K562 (cell line): ENCODE data around the gene TMEM143. TPM values are rescaled to one million over a fixed set of nuclear protein-coding genes. Genes with fewer than 3 reads are reported as not detected.

Source experiments
- ATAC-seq: fragments of 200-7000 bp; cut with Tn5 transposase; 3 replicates; pipeline ENCODE4 v1.9.1; 2020; ENCODE audit warnings: moderate library complexity
- BruUV-seq: library from RNA; stranded (reverse); fragments of 400-500 nt; replicated peaks from 2 replicates; lab custom pipeline; 2021; lab: Mats Ljungman, UMichigan
- CTCF ChIA-PET: fragments of 300-600 bp; formaldehyde crosslinking; extraction: SDS; loops from one replicate; lab custom pipeline; 2021; ENCODE audit warnings: low intra/inter-chr PET ratio; lab: Yijun Ruan, JAX
- POLR2A ChIA-PET: fragments of 300-600, 350-650 bp; sonication (Branson Sonifier 250); formaldehyde crosslinking; extraction: SDS; loops from one replicate; lab custom pipeline; 2021; ENCODE audit warnings: antibody characterized with exemption, inconsistent platforms; lab: Yijun Ruan, JAX
- DNase-seq, 4 experiments: peaks; one replicate each; pipeline versions ENCODE4 v3.0.0 to v3.0.0-alpha.2; 2011 to 2018; ENCODE audit warnings: low spot score in 3 of 4, mixed read lengths in 3 of 4; ENCODE audit errors: extremely low read depth in 1 of 4
- FAIRE-seq: peaks from 2 replicates; lab custom pipeline; 2011; peaks lifted over from hg19 to GRCh38; lab: Jason Lieb, UNC
- H2AFZ ChIP-seq: 2 replicates; pipeline ENCODE4 v1.6.0; 2011; ENCODE audit warnings: low read depth, low read length, control low read depth, inconsistent platforms
- H3K27ac ChIP-seq: fragments of 200-600 bp; 3 replicates; pipeline ENCODE4 v1.8.0; 2011; ENCODE audit warnings: low read depth, mild to moderate bottlenecking, control low read depth, inconsistent platforms, low read length, moderate library complexity, mixed read lengths; ENCODE audit errors: extremely low read depth
- H3K27me3 ChIP-seq, 2 experiments: fragments of 300-600 bp in 1 of 2; 2 replicates in 1 of 2; 3 replicates in 1 of 2; pipeline versions ENCODE4 v1.6.0 to v1.8.0; 2011; ENCODE audit warnings: inconsistent platforms in 2 of 2, low read length in 2 of 2, mild to moderate bottlenecking in 1 of 2, mixed read lengths in 1 of 2, moderate library complexity in 1 of 2; ENCODE audit not compliant: control insufficient read depth in 2 of 2, insufficient read depth in 2 of 2
- H3K36me3 ChIP-seq: fragments of 300-600 bp; 3 replicates; pipeline ENCODE4 v1.8.0; 2011; ENCODE audit warnings: mild to moderate bottlenecking, low read length, inconsistent platforms; ENCODE audit not compliant: control insufficient read depth, insufficient read depth
- H3K4me1 ChIP-seq, 2 experiments: fragments of 200-600 bp in 1 of 2; replicated peaks in 1 of 2; 2 replicates in 1 of 2; 3 replicates in 1 of 2; pipeline versions ENCODE4 v1.5.1 to v1.8.0; 2011; ENCODE audit warnings: inconsistent platforms in 2 of 2, low read length in 2 of 2, mild to moderate bottlenecking in 1 of 2, mixed read lengths in 1 of 2, moderate library complexity in 1 of 2; ENCODE audit not compliant: control insufficient read depth in 2 of 2, insufficient read depth in 2 of 2
- H3K4me2 ChIP-seq: 2 replicates; pipeline ENCODE4 v1.6.1; 2011; ENCODE audit warnings: low read length, control low read depth, inconsistent platforms, mixed read lengths; ENCODE audit not compliant: insufficient read depth
- H3K4me3 ChIP-seq: fragments of 200-600 bp; sonication (generic), shearing (Covaris generic); 2 replicates; pipeline ENCODE4 v1.5.1; 2016; ENCODE audit warnings: control low read depth, inconsistent platforms
- H3K79me2 ChIP-seq: fragments of 200-600 bp; 3 replicates; pipeline ENCODE4 v1.8.0; 2011; ENCODE audit warnings: low read length, inconsistent platforms; ENCODE audit not compliant: control insufficient read depth, insufficient read depth
- H3K9ac ChIP-seq, 2 experiments: 2 replicates each; pipeline versions ENCODE4 v1.6.0 to v1.6.1; 2011; ENCODE audit warnings: low read depth in 2 of 2, low read length in 2 of 2, control low read depth in 1 of 2, inconsistent platforms in 1 of 2, mild to moderate bottlenecking in 1 of 2, mixed read lengths in 1 of 2; ENCODE audit not compliant: insufficient read depth in 1 of 2
- H3K9me1 ChIP-seq: one replicate; pipeline ENCODE4 v1.6.0; 2011; ENCODE audit warnings: inconsistent platforms, mild to moderate bottlenecking, low read length, moderate library complexity; ENCODE audit not compliant: control insufficient read depth, insufficient read depth
- H3K9me3 ChIP-seq: replicated peaks from 2 replicates; pipeline ENCODE4 v1.5.1; 2011; ENCODE audit warnings: low read depth, low read length, inconsistent platforms; ENCODE audit not compliant: control insufficient read depth, insufficient read depth
- H4K20me1 ChIP-seq: replicated peaks from 2 replicates; pipeline ENCODE4 v1.6.1; 2011; ENCODE audit warnings: low read length, inconsistent platforms, mixed read lengths; ENCODE audit not compliant: control insufficient read depth, insufficient read depth
- BRD4 ChIP-seq: fragments of 200-600 bp; sonication (generic); IDR thresholded peaks from 2 replicates; pipeline ENCODE4 v1.6.1; 2017; ENCODE audit warnings: inconsistent platforms
- DIDO1 ChIP-seq: fragments of 450-650 bp; IDR thresholded peaks from 2 replicates; pipeline ENCODE4 v1.6.1; 2016; ENCODE audit warnings: low read depth, missing biosample characterization, missing genetic modification characterization
- DPF2 ChIP-seq: fragments of 450-650 bp; IDR thresholded peaks from 2 replicates; pipeline ENCODE4 v1.6.1; 2016
- EP300 ChIP-seq: IDR thresholded peaks from 2 replicates; pipeline ENCODE4 v1.6.1; 2012; ENCODE audit warnings: low read length, improper control_type of control experiment
- HNRNPK ChIP-seq: fragments of 200-400 bp; formaldehyde crosslinking; IDR thresholded peaks from one replicate; pipeline ENCODE4 v1.6.1; 2018; ENCODE audit warnings: mild to moderate bottlenecking, low read depth, low read length; ENCODE audit not compliant: poor library complexity, severe bottlenecking
- MIER1 ChIP-seq: fragments of 450-650 bp; IDR thresholded peaks from 2 replicates; pipeline ENCODE4 v1.6.1; 2016; ENCODE audit warnings: antibody characterized with exemption, mild to moderate bottlenecking, low read depth
- POLR3G ChIP-seq: IDR thresholded peaks from 2 replicates; pipeline ENCODE4 v1.6.1; 2011; ENCODE audit not compliant: insufficient read length, insufficient replicate concordance; ENCODE audit errors: extremely low read depth
- SAFB ChIP-seq: fragments of 200-400 bp; formaldehyde crosslinking; IDR thresholded peaks from 2 replicates; pipeline ENCODE4 v1.6.1; 2017; ENCODE audit warnings: low read depth, low read length, borderline replicate concordance
- TAL1 ChIP-seq: fragments of 450-650 bp; IDR thresholded peaks from 2 replicates; pipeline ENCODE4 v1.6.1; 2016; ENCODE audit warnings: mild to moderate bottlenecking
- TSC22D4 ChIP-seq: fragments of 450-650 bp; IDR thresholded peaks from 2 replicates; pipeline ENCODE4 v1.6.1; 2016; ENCODE audit warnings: missing genetic modification characterization, missing biosample characterization, control low read depth
- ZBTB7A ChIP-seq: IDR thresholded peaks from 2 replicates; pipeline ENCODE4 v1.6.1; 2011; ENCODE audit warnings: low read depth, mild to moderate bottlenecking, low read length, moderate library complexity, borderline replicate concordance; ENCODE audit not compliant: control insufficient read depth
- ZNF212 ChIP-seq: fragments of 450-650 bp; formaldehyde crosslinking; IDR thresholded peaks from 2 replicates; pipeline ENCODE4 v1.4.0; 2020; ENCODE audit warnings: mild to moderate bottlenecking
- ZNF263 ChIP-seq: sonication (generic); formaldehyde crosslinking; IDR thresholded peaks from 2 replicates; pipeline ENCODE4 v1.8.0; 2022; ENCODE audit warnings: mild to moderate bottlenecking, missing genetic modification reagents, borderline replicate concordance
- ZNF551 ChIP-seq: fragments of 250-450 bp; sonication (Bioruptor Pico); IDR thresholded peaks from 2 replicates; pipeline ENCODE4 v1.5.0; 2021; ENCODE audit warnings: mild to moderate bottlenecking, moderate library complexity
- WGBS: fragments of 100-300 bp; shearing (Covaris generic); methylation state at CpG from one replicate; pipeline ENCODE4 v1.1.6; 2016; ENCODE audit warnings: low coverage, mixed read lengths; ENCODE audit not compliant: insufficient coverage; ENCODE audit errors: missing lambda C conversion rate; 5-methylcytosine and 5-hydroxymethylcytosine counted together
- in situ Hi-C: fragments of 300-500 bp; cut with MboI; formaldehyde crosslinking; loops from 4 replicates; pipeline ENCODE4 v1.15.0; 2018; ENCODE audit warnings: inconsistent platforms, mixed read lengths
- intact Hi-C: fragments of 100-400 bp; cut with micrococcal nuclease; formaldehyde crosslinking; loops from 2 replicates; pipeline ENCODE4 v1.14.2; 2022
- polyA plus RNA-seq, 8 experiments: library from polyadenylated mRNA; depleted of rRNA in 4 of 8; stranded (reverse) in 5 of 8; unstranded in 3 of 8; fragments of >200 nt; fragmentation: Nextera tagmentation in 2 of 8; fragmentation: Illumina TruSeq in 1 of 8; extraction: Ambion mirVana in 2 of 8; extraction: Trizol in 1 of 8; gene quantifications; 2 replicates each; pipeline versions ENCODE4 v1.2.1 to v1.2.3, GENCODE V29; 2011 to 2014; ENCODE audit warnings: inconsistent platforms in 1 of 8, missing spikeins in 1 of 8
- total RNA-seq, 7 experiments: library from RNA; depleted of rRNA in 6 of 7; stranded (reverse); fragments of >200 nt in 6 of 7; fragmentation: Illumina TruSeq in 2 of 7; extraction: Trizol in 2 of 7; gene quantifications; 2 replicates each; pipeline versions ENCODE4 v1.2.1 to v1.2.3, GENCODE V29; 2011 to 2021; ENCODE audit warnings: low replicate concordance in 1 of 7
- TF ChIP-seq, protein P1 (sequence below): fragments of 250-450 bp; sonication (Bioruptor Pico); IDR thresholded peaks from 2 replicates; pipeline ENCODE4 v1.4.0; 2020; ENCODE audit warnings: borderline replicate concordance
- TF ChIP-seq, protein P2 (sequence below): fragments of 450-650 bp; IDR thresholded peaks from 2 replicates; pipeline ENCODE4 v1.6.1; 2016
- TF ChIP-seq, protein P3 (sequence below), 2 experiments: IDR thresholded peaks in 1 of 2; conservative IDR thresholded peaks in 1 of 2; 2 replicates each; pipeline ENCODE4 v1.6.1; 2016; ENCODE audit warnings: low read depth in 2 of 2, mild to moderate bottlenecking in 1 of 2, missing compliant biosample characterization in 1 of 2, missing genetic modification characterization in 1 of 2, moderate library complexity in 1 of 2
- TF ChIP-seq, protein P4 (sequence below): fragments of 250-450 bp; sonication (Bioruptor Pico); IDR thresholded peaks from 2 replicates; pipeline ENCODE4 v1.9.0; 2021; ENCODE audit warnings: mild to moderate bottlenecking

TMEM143 gene
- total and polyA plus RNA-seq, 9 of the 15 experiments (the other 6 are each of a cell fraction or from before 2014, with no cell fraction given): 0.66 to 8.8 (median 4.3) TPM

DNA sequence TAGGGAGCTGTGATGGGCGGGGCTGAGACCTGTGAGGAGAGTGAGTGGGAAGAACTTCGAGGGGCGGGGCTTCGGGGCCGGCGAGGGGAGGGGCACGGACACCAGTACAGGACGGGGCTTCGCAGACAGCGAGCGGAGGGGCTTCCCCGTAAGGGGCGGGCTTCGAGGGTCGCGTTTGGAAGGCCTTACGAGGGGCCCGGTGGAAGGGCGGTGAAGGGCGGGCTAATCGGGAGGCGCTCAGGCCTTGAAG lies 42.4 kb downstream of the TMEM143 start:
- POLR2A ChIA-PET: interaction anchor here (0.6 to 2.7 kb wide), 7 partner anchors 11 to 263 kb away, joined by 3 to 16 read pairs (median 5); partner anchors contain the start of genes SYNGR4 and TMEM143
- Histone ChIP-seq H3K4me1 (peaks cover 26 to 47% of the 10 kb centered on the region in 2 experiments), H3K27ac (peak overlapping the region; percentile 99), H2AFZ (peak overlapping the region; percentile 89), H3K9me1 (no peaks in the 10 kb centered on the region), H4K20me1 (no peaks in the 10 kb centered on the region), H3K9me3 (no peaks in the 10 kb centered on the region), H3K4me2 (peak overlapping the region; percentile 88), H3K4me3 (peak overlapping the region; percentile 57), H3K79me2 (peaks cover 22% of the 10 kb centered on the region), H3K9ac (peak overlapping the region; percentile 90 to 97), H3K36me3 (no peaks in the 10 kb centered on the region), H3K27me3 (no peaks in the 10 kb centered on the region)
- ATAC-seq (peak; percentile 84; the same call in 2 of the 3 replicates), DNase-seq (peak; percentile 97 to 98 (median 98)), FAIRE-seq (no peak)
- CTCF ChIA-PET: interaction anchor here (3.8 kb wide), 1 partner anchor 12 kb away, joined by 57 read pairs; no protein-coding TSS in a partner anchor
- in situ Hi-C loops: no loop called here
- 1% methylated on average over 9 of the region's 22 CpGs for WGBS
- no TSS peak for BruUV-seq
- intact Hi-C loops: loop anchor here (5.0 to 10.0 kb wide), 3 partner anchors 41 to 261 kb away; partner anchors contain the start of genes GRIN2D, KDELR1, SYNGR4 and TMEM143
- TF ChIP-seq DPF2 (no peak), BRD4 (no peak), HNRNPK (no peak), TAL1 (no peak), MIER1 (no peak), ZNF263 (CRISPR knock-in tag) (peak; percentile 12; the same call in 1 of the 2 replicates), TSC22D4 (no peak), ZBTB7A (peak; percentile 86), SAFB (no peak), EP300 (no peak), ZNF212 (CRISPR knock-in tag) (0 out of 2 replicates have a peak, but pooled peaks have one; percentile 50), ZNF551 (CRISPR knock-in tag) (no peak), DIDO1 (tag) (no peak), POLR3G (no peak)
- TF ChIP-seq, protein P1, sequence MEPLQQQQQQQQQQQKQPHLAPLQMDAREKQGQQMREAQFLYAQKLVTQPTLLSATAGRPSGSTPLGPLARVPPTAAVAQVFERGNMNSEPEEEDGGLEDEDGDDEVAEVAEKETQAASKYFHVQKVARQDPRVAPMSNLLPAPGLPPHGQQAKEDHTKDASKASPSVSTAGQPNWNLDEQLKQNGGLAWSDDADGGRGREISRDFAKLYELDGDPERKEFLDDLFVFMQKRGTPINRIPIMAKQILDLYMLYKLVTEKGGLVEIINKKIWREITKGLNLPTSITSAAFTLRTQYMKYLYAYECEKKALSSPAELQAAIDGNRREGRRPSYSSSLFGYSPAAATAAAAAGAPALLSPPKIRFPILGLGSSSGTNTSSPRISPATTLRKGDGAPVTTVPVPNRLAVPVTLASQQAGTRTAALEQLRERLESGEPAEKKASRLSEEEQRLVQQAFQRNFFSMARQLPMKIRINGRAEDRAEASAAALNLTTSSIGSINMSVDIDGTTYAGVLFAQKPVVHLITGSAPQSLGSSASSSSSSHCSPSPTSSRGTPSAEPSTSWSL: 0 out of 2 replicates have a peak, but pooled peaks have one; percentile 12
- TF ChIP-seq, protein P2, sequence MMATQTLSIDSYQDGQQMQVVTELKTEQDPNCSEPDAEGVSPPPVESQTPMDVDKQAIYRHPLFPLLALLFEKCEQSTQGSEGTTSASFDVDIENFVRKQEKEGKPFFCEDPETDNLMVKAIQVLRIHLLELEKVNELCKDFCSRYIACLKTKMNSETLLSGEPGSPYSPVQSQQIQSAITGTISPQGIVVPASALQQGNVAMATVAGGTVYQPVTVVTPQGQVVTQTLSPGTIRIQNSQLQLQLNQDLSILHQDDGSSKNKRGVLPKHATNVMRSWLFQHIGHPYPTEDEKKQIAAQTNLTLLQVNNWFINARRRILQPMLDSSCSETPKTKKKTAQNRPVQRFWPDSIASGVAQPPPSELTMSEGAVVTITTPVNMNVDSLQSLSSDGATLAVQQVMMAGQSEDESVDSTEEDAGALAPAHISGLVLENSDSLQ: peak; percentile 93
- TF ChIP-seq, protein P3, sequence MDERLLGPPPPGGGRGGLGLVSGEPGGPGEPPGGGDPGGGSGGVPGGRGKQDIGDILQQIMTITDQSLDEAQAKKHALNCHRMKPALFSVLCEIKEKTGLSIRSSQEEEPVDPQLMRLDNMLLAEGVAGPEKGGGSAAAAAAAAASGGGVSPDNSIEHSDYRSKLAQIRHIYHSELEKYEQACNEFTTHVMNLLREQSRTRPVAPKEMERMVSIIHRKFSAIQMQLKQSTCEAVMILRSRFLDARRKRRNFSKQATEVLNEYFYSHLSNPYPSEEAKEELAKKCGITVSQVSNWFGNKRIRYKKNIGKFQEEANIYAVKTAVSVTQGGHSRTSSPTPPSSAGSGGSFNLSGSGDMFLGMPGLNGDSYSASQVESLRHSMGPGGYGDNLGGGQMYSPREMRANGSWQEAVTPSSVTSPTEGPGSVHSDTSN (CRISPR knock-in tag; IDR thresholded peaks at IDR 0.05; ENCODE audit: low read depth): peak; percentile 62
- TF ChIP-seq, protein P3 (tag; conservative IDR thresholded peaks at IDR 0.05; ENCODE audit: low read depth): no peak
- TF ChIP-seq, protein P4, sequence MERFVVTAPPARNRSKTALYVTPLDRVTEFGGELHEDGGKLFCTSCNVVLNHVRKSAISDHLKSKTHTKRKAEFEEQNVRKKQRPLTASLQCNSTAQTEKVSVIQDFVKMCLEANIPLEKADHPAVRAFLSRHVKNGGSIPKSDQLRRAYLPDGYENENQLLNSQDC (CRISPR knock-in tag): peak; percentile 54; the same call in 1 of the 2 replicates
